Cardiac muscle cell (in vitro differentiated cells and primary cell): ENCODE measurements around the gene GABARAPL1. TPM values are rescaled to one million over a fixed set of nuclear protein-coding genes. Genes with fewer than 3 reads are reported as not detected.

Experiments used
- DNase-seq, 2 donors: peaks; one replicate each; pipeline versions ENCODE4 v3.0.0 to v3.0.0-alpha.2; 2010 to 2017; ENCODE audit warnings: low read depth in 1 of 2, low spot score in 1 of 2
- H3K27ac ChIP-seq: fragments of 200-600 bp; sonication (generic); 2 replicates; pipeline ENCODE4 v1.5.1; 2016
- H3K27me3 ChIP-seq: fragments of 200-600 bp; sonication (generic); 2 replicates; pipeline ENCODE4 v1.6.0; 2016; ENCODE audit warnings: control low read depth
- H3K36me3 ChIP-seq: fragments of 200-600 bp; sonication (generic); 2 replicates; pipeline ENCODE4 v1.5.1; 2016; ENCODE audit warnings: control low read depth
- H3K4me1 ChIP-seq: fragments of 200-600 bp; sonication (generic); 2 replicates; pipeline ENCODE4 v1.8.1; 2017; ENCODE audit warnings: low read depth, mild to moderate bottlenecking, mixed run types
- H3K4me3 ChIP-seq: fragments of 200-600 bp; sonication (generic); 2 replicates; pipeline ENCODE4 v1.5.1; 2016; ENCODE audit warnings: mild to moderate bottlenecking
- H3K9me3 ChIP-seq: fragments of 200-600 bp; sonication (generic); 2 replicates; pipeline ENCODE4 v1.5.1; 2017; ENCODE audit warnings: low read depth, mild to moderate bottlenecking, control low read depth
- polyA plus RNA-seq: library from polyadenylated mRNA; unstranded; fragments of >200 nt; fragmentation: Nextera tagmentation; extraction: Ambion mirVana; gene quantifications from 2 replicates; pipeline ENCODE4 v1.2.1, GENCODE V29; 2016
- total RNA-seq: library from RNA; depleted of rRNA; stranded (reverse); fragments of >200 nt; gene quantifications from 2 replicates; pipeline ENCODE4 v1.2.3, GENCODE V29; 2016
- TF ChIP-seq, protein P1 (sequence below): IDR thresholded peaks from 2 replicates; pipeline ENCODE4 v1.5.1; 2012; ENCODE audit warnings: low read depth, mild to moderate bottlenecking, low read length

GABARAPL1 gene
- total and polyA plus RNA-seq, 2 experiments from 2014 or later = 59.0 to 71.6 TPM

DNA sequence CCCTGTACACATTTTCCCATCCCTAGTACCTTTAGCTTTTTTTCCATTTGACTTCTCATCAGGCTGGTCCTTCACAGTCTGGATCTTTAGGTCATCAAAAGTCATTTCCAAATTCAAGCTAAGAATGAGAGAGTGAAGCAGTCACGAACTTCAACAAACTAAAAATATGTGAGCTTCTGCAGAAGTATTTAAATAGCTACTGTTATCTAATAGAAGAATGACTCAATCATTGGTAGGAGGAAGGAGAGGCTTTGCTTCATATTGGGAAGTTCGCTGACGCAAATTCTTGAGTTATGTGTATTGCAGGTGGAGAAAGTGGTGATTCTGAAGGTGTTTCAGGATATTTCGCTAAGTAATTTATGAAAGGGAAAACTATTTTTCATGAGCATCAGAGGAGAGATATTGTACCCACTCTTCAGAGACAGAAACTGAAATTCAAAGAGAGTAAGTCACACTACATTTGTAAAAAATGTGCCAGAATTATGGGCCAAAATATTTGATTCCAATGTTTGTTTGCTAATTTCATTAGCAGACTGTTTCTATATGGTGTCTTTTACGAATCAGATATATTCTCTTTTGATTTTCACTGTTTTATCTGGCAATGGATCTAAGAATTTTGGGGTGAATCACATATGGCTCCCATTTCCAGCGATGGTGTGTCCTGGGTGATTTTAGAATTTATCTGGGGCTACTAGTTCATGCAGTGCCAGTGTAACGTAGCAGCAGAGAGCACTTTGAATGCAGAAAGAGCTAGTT lies 40.5 kb upstream of the GABARAPL1 start, which contains the start of gene OLR1:
OLR1 (minus strand) TSS at position 160 of the 756 bp plus-strand sequence; CDS start at position 105, 55 bp downstream.
- TF ChIP-seq, protein P1, sequence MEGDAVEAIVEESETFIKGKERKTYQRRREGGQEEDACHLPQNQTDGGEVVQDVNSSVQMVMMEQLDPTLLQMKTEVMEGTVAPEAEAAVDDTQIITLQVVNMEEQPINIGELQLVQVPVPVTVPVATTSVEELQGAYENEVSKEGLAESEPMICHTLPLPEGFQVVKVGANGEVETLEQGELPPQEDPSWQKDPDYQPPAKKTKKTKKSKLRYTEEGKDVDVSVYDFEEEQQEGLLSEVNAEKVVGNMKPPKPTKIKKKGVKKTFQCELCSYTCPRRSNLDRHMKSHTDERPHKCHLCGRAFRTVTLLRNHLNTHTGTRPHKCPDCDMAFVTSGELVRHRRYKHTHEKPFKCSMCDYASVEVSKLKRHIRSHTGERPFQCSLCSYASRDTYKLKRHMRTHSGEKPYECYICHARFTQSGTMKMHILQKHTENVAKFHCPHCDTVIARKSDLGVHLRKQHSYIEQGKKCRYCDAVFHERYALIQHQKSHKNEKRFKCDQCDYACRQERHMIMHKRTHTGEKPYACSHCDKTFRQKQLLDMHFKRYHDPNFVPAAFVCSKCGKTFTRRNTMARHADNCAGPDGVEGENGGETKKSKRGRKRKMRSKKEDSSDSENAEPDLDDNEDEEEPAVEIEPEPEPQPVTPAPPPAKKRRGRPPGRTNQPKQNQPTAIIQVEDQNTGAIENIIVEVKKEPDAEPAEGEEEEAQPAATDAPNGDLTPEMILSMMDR = no peak
- no peak within 1 kb of the TSS for H3K4me3 ChIP-seq
- H3K4me1 ChIP-seq = peaks cover 4% of the 10 kb centered on the region
- H3K9me3 ChIP-seq = no peaks in the 10 kb centered on the region
- H3K36me3 ChIP-seq = no peaks in the 10 kb centered on the region
- DNase-seq = no peak
- no peak within 1 kb of the TSS for H3K27ac ChIP-seq
- no peaks in the 10 kb centered on the region for H3K27me3 ChIP-seq

DNA sequence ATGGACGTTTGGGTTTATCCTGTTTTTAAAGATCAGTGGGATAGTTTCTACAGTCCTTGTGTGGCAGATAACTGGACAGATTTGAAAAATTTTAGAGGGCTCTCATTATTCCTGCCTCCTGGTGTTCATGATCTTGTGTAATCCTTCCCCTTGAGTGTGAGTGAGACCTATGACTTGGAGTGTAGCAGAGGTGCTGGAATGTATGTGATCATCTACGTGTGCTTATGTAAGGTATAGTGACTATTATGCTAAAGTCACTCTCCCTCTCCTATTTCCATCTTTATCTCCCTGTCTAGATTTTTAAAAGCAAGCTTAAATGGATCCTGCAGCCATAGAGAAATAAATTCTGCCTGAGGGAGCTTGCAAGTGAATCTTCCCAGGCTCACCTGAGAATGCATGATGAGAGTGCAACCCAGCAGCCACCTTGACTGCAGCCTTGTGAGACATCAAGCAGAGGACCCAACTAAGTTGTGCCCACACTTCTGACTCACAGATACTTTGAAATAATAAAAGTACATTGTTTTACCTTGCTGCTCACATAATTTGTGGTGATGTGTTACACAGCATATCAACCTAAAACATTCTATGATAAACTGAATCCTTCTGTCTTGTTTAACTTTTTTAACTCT lies 37.6 kb upstream of the GABARAPL1 start:
- H3K4me1 ChIP-seq = peaks cover 4% of the 10 kb centered on the region
- no peak overlapping the region for H3K27ac ChIP-seq
- DNase-seq = no peak
- no peaks in the 10 kb centered on the region for H3K36me3 ChIP-seq
- H3K27me3 ChIP-seq = no peaks in the 10 kb centered on the region
- TF ChIP-seq, protein P1 = no peak
- H3K4me3 ChIP-seq = no peak overlapping the region
- H3K9me3 ChIP-seq = no peaks in the 10 kb centered on the region

DNA sequence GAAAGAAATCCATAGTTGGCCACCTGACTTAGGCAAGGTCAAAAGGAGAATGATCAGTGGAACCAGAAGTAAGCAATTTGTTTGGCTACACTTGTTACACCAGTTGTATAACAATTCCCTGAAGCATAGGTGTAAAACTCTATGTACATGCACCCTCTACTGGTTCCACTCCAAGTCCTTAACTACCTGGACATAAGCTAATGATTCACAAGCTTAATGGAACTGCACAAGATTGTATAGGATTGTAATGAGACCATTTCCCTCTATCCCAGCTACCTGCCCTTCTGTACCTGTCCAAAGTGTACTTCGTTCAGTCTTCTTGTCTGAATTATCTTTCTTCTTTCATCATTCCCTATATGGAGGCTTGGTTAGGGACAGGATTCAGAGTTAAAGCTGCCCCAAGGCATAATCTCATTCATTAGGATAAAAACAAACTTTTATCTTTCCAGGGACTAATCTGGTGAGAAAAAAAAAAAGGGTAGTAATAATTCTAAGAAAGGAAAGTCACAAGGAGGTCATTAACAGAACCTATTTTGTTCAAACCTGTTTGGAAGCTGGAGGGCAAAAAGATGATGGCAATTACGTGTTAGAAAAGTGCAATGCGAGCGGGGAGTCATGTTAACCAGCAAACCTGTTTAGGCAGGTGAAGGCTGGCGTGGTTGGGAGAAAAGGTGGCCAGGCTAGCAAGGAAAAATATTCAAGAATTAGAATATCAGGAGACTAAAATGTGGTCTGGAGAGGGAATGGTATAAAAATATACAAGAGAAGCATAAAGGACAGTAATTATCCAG lies 36.6 kb upstream of the GABARAPL1 start:
- Histone ChIP-seq H3K27ac (no peak overlapping the region), H3K4me3 (no peak overlapping the region), H3K4me1 (peaks cover 4% of the 10 kb centered on the region), H3K36me3 (no peaks in the 10 kb centered on the region), H3K9me3 (no peaks in the 10 kb centered on the region), H3K27me3 (no peaks in the 10 kb centered on the region)
- no peak for DNase-seq
- TF ChIP-seq, protein P1 = no peak

DNA sequence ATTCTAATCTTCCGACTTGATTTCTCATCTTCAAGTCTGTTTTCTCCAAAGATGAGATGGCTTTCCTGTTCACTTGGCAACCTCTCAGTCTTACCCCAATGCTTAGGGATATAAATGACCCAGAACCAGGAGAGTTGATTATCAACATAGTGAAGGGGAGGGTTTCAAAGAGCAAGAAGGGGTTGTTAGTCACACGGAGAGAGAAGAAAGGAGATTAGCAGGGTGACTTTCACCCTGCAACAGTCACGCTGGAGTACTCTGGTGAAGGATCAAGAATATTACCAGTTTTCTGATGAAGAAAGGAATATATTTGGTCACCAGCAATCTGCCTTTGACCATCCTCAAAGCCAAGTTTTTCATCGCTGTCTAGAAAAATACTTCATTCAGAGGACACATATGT lies 33.9 kb upstream of the GABARAPL1 start, which contains the start of gene TMEM52B:
TMEM52B (plus strand) TSS at position 212 of the 400 bp plus-strand sequence. CDS start 543 bp downstream, outside the sequence.
- DNase-seq = no peak
- Histone ChIP-seq H3K27me3 (no peaks in the 10 kb centered on the region), H3K4me1 (no peaks in the 10 kb centered on the region), H3K27ac (no peak within 1 kb of the TSS), H3K36me3 (no peaks in the 10 kb centered on the region), H3K9me3 (no peaks in the 10 kb centered on the region), H3K4me3 (no peak within 1 kb of the TSS)
- TF ChIP-seq, protein P1 = no peak

DNA sequence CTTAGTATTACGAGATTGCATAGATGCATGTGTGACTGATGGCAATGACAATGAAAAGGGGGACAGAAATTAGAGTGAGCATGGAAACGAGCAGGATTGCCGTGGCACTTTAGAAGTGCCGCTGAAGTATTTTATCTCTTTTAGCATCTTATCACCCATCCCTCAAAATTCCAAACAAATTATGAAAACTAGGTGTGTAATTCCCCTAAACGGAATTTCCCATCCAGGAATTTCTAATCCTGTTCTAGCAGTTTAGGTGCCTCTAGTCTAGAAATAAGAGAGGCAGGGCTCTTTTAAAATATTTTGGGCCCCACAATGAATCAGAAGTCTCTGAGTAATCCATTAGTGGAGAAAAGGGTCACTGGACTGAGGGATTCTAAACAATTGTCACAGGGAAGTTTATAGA lies 32.9 kb upstream of the GABARAPL1 start:
- H3K36me3 ChIP-seq = no peaks in the 10 kb centered on the region
- H3K4me3 ChIP-seq = no peak overlapping the region
- DNase-seq = no peak
- no peaks in the 10 kb centered on the region for H3K9me3 ChIP-seq
- no peak overlapping the region for H3K27ac ChIP-seq
- H3K4me1 ChIP-seq = no peaks in the 10 kb centered on the region
- no peaks in the 10 kb centered on the region for H3K27me3 ChIP-seq
- TF ChIP-seq, protein P1 = no peak
